ENCODE measurements around the gene DONSON.

The DONSON gene

DNA sequence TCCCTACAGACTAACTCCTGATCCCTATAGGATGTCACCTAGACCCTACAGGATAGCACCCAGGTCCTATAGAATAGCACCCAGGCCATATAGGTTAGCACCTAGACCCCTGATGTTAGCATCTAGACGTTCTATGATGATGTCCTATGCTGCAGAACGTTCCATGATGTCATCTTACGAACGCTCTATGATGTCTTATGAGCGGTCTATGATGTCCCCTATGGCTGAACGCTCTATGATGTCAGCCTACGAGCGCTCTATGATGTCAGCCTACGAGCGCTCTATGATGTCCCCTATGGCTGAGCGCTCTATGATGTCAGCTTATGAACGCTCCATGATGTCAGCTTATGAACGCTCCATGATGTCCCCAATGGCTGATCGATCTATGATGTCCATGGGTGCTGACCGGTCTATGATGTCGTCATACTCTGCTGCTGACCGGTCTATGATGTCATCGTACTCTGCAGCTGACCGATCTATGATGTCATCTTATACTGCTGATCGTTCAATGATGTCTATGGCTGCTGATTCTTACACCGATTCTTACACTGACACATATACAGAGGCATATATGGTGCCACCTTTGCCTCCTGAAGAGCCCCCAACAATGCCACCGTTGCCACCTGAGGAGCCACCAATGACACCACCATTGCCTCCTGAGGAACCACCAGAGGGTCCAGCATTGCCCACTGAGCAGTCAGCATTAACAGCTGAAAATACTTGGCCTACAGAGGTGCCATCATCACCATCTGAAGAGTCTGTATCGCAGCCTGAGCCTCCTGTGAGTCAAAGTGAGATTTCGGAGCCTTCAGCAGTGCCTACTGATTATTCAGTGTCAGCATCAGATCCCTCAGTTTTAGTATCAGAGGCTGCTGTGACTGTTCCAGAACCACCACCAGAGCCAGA is 36.1 kb downstream of the DONSON start:
- ChIA-PET POLR2A (interaction anchor here (1.1 to 1.5 kb wide), 2 partner anchors 9 to 18 kb away, joined by 3 read pairs; no protein-coding TSS in a partner anchor), CTCF (no interaction called here)
- TF ChIP-seq, protein P1, sequence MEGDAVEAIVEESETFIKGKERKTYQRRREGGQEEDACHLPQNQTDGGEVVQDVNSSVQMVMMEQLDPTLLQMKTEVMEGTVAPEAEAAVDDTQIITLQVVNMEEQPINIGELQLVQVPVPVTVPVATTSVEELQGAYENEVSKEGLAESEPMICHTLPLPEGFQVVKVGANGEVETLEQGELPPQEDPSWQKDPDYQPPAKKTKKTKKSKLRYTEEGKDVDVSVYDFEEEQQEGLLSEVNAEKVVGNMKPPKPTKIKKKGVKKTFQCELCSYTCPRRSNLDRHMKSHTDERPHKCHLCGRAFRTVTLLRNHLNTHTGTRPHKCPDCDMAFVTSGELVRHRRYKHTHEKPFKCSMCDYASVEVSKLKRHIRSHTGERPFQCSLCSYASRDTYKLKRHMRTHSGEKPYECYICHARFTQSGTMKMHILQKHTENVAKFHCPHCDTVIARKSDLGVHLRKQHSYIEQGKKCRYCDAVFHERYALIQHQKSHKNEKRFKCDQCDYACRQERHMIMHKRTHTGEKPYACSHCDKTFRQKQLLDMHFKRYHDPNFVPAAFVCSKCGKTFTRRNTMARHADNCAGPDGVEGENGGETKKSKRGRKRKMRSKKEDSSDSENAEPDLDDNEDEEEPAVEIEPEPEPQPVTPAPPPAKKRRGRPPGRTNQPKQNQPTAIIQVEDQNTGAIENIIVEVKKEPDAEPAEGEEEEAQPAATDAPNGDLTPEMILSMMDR (IDR thresholded peaks at IDR 0.05; ENCODE audit: insufficient read depth, low read length, missing control alignments) = no peak
- DNase-seq (ENCODE audit: low read depth, low spot score) = no peak
- H3K4me3 ChIP-seq (ENCODE audit: low read depth, low read length) = no peak overlapping the region

DNA sequence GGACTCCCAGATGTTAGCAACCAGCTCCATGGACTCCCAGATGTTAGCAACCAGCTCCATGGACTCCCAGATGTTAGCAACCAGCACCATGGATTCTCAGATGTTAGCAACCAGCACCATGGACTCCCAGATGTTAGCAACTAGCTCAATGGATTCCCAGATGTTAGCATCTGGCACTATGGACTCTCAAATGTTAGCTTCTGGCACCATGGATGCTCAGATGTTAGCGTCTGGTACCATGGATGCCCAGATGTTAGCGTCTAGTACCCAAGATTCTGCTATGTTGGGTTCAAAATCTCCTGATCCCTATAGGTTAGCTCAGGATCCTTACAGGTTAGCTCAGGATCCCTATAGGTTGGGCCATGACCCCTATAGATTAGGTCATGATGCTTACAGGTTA is 36.8 kb downstream of the DONSON start:
- TF ChIP-seq, protein P1 (IDR thresholded peaks at IDR 0.05; ENCODE audit: insufficient read depth, low read length, missing control alignments) = no peak
- no peak for DNase-seq (ENCODE audit: low read depth, low spot score)
- no peak overlapping the region for H3K4me3 ChIP-seq (ENCODE audit: low read depth, low read length)
- ChIA-PET POLR2A (interaction anchor here (1.1 to 1.5 kb wide), 2 partner anchors 9 to 19 kb away, joined by 3 read pairs; no protein-coding TSS in a partner anchor), CTCF (interaction anchor here (0.7 kb wide), 1 partner anchor 343 kb away, joined by 3 read pairs; no protein-coding TSS in a partner anchor)

GRCh38 chr21:33550772-33551660 is 37.5 kb downstream of the DONSON start:
- no peak overlapping the region for H3K4me3 ChIP-seq (ENCODE audit: low read depth, low read length)
- ChIA-PET CTCF (interaction anchor here (0.7 kb wide), 1 partner anchor 344 kb away, joined by 3 read pairs; no protein-coding TSS in a partner anchor), POLR2A (interaction anchor here (1.1 to 1.5 kb wide), 2 partner anchors 10 to 19 kb away, joined by 3 read pairs; no protein-coding TSS in a partner anchor)
- TF ChIP-seq, protein P1 (IDR thresholded peaks at IDR 0.05; ENCODE audit: insufficient read depth, low read length, missing control alignments) = no peak
- no peak for DNase-seq (ENCODE audit: low read depth, low spot score)

- H3K4me3 ChIP-seq (ENCODE audit: low read depth, low read length) = no peak overlapping the region
- ChIA-PET POLR2A (no interaction called here), CTCF (no interaction called here)
- TF ChIP-seq, protein P1 (IDR thresholded peaks at IDR 0.05; ENCODE audit: insufficient read depth, low read length, missing control alignments) = no peak
- no peak for DNase-seq (ENCODE audit: low read depth, low spot score)
Measured at GRCh38 chr21:33549848-33550771, 38.4 kb downstream of the DONSON start.

DNA sequence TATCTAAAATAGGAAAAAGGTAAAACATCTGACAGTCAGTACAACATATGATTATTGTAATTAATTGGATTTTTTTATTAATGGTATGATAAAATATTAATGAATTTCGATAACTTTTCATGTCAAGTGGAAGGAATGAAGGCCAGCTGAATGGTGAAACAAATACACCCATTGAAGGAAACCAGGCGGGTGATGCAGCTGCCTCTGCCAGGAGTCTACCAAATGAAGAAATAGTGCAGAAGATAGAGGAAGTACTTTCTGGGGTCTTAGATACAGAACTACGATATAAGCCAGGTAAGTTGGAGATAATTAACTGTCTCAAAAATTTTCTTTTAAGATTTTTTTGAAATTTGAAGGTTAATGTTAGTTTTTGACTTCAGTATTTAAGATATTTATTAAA is 42.4 kb downstream of the DONSON start:
- DNase-seq (ENCODE audit: low read depth, low spot score) = no peak
- POLR2A ChIA-PET = no interaction called here
- CTCF ChIA-PET = interaction anchor here (3.4 kb wide), 1 partner anchor 60 kb away, joined by 11 read pairs; no protein-coding TSS in a partner anchor
- TF ChIP-seq, protein P1 (IDR thresholded peaks at IDR 0.05; ENCODE audit: insufficient read depth, low read length, missing control alignments) = no peak
- H3K4me3 ChIP-seq (ENCODE audit: low read depth, low read length) = no peak overlapping the region
